GM18870 (cell line): ENCODE results near the gene VPS13C.

ENCODE experiments used
- ATAC-seq: cut with Tn5 transposase; IDR thresholded peaks from one replicate; pipeline ENCODE4 v1.9.1; 2021; ENCODE audit warnings: moderate library complexity; ENCODE audit not compliant: unreplicated experiment

The VPS13C gene

GRCh38 chr15:61951949-61952348 lies 108.3 kb downstream of the VPS13C start:
- no peak for ATAC-seq

- ATAC-seq = no peak
Measured at GRCh38 chr15:61946778-61947177, 113.5 kb downstream of the VPS13C start.

DNA sequence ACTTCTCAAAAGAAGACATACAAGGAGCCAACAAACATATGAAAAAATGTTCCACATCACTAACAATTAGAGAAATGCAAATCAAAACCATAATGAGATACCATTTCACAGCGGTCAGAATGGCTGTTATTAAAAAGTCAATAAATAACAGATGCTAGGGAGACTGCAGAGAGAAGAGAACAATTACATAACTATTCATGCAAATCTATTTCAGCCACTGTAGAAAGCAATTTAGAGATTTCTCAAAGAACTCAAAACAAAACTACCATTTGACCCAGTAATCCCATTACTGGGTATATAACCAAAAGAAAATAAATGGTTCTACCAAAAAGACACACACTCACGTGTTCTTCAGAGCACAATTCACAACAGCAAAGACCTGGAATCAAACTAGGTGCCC lies 116.3 kb downstream of the VPS13C start:
- ATAC-seq = no peak

- no peak for ATAC-seq
Measured at GRCh38 chr15:61938249-61938648, 122.0 kb downstream of the VPS13C start.

GRCh38 chr15:61936528-61937195 lies 123.6 kb downstream of the VPS13C start:
- ATAC-seq = no peak

DNA sequence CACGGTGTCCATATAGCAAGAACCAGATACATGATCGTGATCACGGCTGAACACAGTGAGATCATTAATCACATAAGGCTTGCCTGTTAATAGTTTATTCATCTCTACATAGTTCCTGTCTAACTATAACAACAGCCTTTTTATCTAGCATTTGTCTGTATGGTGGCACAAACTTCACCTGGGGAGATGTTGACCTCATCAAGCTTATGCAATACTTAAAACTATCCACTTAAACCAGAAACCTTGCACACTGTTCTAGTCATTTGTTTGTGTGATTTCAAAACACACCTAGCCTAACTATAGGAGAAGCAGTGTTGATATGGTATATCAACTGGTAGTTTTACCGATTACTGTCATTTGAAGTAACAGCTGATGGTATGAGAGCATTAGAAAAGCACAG lies 124.8 kb downstream of the VPS13C start:
- ATAC-seq = no peak

DNA sequence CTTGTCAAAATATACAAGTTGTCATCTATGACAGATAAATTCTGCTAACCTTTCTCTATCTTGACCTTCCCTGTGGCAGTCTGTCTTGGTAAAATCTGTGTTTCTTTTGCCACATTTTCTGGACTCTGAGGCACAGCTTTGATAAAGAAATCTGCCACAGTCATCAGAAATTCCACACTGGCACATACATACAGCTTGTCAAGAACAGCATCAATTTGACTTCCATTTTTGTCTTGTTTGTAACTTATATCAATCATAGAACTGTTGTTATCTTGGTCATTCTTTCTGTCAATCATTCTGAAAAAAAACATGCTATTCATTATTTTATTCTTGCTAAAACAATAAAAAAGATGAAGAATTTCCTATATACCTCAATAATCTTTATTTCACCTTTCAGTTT lies 130.8 kb downstream of the VPS13C start:
- ATAC-seq = no peak

DNA sequence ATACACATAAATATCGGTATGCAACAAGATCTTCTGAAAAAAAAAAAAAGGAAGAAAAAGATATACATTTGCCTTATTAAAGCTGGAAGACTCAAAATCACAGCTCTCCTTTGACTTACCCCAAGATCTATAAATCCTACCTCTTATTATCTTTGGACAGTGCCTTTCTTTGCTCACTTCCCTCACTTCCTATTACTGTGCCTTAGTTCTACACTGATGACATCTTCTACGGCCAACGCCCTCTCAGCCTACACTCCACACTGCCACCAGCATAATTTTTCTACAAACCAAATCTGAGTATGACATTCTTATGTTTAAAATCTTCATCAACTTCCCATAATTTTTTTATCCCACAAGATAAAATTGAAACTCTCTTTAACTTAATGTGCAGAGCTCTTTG lies 137.1 kb downstream of the VPS13C start:
- no peak for ATAC-seq

DNA sequence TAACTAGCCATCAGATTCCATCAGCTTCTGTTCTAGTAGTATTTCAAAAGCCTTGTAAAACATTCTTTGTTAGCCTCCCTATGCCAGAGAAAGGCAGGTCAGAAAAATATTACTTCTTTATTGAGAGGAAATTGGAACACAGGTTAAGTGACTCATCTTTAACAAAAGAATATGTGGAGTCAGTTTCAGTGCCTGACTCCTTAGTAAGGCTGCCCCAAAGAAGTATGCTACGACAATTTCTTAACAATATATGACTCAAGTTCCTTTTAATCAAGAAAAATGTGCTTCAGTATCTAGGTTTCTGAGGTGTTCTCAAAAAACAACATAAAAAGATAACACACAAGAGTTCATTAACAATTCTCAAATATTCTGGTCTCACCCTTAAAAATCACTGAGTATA lies 139.2 kb downstream of the VPS13C start:
- ATAC-seq = no peak

DNA sequence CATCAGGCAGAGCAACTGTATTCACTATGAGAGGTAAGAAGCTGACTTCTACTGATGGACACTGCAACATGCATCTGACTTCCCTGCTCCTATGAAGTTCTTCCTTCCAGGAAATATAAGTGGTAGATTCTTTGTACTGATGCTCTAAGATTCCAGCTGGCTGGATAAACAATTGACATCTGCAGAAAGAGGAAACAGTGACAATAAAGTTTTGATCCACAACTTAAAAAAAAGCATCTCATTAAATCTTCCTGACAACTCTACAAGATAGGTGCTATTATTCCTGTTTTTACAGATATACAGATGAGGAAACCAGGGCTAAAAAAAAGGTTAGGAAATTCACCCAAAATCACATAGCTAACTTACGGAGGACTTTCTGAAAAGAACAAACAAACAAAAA lies 142.8 kb downstream of the VPS13C start:
- ATAC-seq = no peak

- no peak for ATAC-seq
Measured at GRCh38 chr15:61916104-61916503, 144.1 kb downstream of the VPS13C start.

- ATAC-seq = no peak
Measured at GRCh38 chr15:61915640-61916039, 144.6 kb downstream of the VPS13C start.

DNA sequence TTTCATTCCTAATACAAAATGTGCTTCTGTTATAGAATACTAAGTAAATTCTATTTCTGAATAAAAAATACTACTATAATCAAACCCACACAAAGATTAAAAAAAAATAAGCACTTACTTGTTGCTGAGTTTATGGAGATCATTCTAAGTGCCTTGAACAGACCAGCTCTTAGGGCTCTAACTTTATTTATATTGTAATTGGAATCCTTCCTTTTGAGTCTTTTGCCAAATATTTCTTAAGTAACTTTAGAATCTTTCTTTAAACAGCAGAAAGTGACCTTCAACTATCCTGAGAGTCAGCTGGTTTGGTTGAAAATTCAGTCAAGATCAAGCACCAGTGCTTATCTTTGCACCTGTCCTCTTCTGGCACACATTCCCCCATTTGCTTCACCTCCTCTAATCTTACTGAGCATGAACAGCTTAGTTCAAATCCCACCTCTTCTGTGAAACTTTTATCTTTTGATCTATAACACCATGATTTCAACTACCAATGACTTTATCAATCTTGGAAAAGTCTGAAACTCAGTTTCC lies 149.3 kb downstream of the VPS13C start:
- no peak for ATAC-seq

- no peak for ATAC-seq
Measured at GRCh38 chr15:61908241-61908640, 152.0 kb downstream of the VPS13C start.

DNA sequence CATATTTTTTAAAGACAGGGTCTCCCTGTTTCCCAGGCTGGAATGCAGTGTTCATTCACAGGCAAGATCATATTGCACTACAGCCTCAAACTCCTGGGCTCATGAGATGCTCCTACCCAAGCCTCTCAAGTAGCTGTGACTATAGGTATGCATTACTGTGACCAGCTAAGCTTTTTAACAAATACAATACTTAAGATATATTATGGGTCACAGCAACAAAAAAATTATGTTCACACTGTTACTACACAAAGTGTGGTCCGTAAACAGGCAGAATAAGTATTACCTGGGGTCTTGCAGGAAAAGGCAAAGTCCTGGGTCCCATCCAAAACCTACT lies 152.5 kb downstream of the VPS13C start:
- no peak for ATAC-seq

- ATAC-seq = no peak
Measured at GRCh38 chr15:61906961-61907752, 153.1 kb downstream of the VPS13C start.

GRCh38 chr15:61893146-61893545 lies 167.1 kb downstream of the VPS13C start:
- no peak for ATAC-seq

DNA sequence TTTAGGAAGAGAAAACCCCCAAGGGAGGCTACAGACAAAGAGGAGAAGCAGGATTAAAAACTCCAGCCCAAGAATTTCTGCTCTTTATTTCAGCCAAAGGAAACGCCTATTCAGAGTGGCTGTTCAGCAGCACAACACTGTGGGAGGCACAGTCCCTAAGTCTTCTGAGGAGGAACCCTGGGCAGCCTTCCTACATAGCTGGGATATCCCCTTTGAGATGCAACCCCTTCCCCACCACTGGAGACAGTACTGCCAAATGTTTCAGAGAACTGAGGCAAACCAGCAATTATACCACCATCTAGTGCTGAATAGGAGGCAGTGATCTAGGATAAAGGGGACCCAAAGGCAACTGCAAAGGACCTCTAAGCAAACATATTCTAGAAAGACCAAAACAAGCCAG lies 168.1 kb downstream of the VPS13C start:
- ATAC-seq = no peak

DNA sequence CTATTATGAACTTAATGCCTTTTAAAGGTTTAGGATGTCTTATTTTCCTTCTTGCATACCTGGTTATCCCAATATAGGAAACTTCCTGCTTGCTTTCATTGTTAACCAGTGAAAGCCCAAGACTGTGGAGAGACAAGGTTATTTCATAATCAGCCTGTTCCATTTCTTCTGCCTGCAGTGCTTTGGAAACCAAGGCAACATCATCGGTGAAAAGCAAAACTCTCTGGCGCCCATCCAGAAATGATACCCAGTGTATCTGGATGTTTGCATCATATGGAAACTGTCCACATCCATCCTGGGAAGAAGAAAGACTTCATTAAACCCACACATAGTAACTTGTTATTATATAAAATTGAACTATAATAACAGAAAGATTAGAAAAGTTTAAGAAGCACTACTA lies 170.1 kb downstream of the VPS13C start:
- no peak for ATAC-seq

DNA sequence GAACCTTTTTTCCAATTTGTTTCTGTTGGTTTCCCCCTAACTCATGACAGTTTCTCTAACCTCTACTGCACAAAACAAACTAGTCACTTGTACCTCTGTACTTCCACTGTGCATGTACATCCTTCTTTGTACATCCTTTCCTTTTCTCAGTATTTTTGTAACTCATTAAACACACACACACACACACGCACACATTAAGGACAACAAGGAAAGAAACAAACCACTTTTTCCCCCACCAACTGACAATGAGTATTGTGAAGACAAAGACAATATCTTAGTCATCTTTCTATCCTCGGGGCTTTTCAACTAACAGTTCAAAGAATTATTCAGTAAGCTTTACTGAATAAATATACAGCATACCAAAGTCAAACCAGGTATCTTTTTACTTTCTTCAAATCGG lies 170.5 kb downstream of the VPS13C start:
- no peak for ATAC-seq

GRCh38 chr15:61888074-61888780 lies 172.0 kb downstream of the VPS13C start:
- no peak for ATAC-seq

- ATAC-seq = no peak
Measured at GRCh38 chr15:61880084-61880483, 180.2 kb downstream of the VPS13C start.
